DMS153 (cell line): ENCODE data around the gene CDC25B.
A peak's percentile ranks its signal among the peaks of the same experiment; 100 is the strongest.

Source experiments
- DNase-seq: peaks from one replicate; lab custom pipeline; 2025; lab: John Stamatoyannopoulos, UW

Gene CDC25B

DNA sequence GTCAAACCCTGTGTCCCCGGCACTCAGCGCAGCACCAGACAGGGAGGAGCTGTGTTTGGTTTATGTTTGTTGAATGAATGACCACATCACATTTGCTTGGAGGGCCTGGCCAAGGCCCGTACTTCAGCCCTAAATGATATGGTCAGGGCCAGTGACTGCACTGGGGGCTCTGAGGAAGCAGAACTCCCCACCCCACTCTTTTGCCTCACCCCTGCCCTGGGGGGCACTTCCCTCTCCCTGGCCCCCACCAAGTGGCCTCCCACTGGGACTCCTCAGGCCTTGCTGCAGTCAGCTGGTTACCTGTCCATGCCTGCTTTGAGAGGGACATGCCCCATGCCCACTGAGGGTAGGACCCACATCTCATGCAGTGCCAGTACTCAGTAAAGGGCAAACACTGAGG lies 31.5 kb upstream of the CDC25B start:
- no peak for DNase-seq

DNA sequence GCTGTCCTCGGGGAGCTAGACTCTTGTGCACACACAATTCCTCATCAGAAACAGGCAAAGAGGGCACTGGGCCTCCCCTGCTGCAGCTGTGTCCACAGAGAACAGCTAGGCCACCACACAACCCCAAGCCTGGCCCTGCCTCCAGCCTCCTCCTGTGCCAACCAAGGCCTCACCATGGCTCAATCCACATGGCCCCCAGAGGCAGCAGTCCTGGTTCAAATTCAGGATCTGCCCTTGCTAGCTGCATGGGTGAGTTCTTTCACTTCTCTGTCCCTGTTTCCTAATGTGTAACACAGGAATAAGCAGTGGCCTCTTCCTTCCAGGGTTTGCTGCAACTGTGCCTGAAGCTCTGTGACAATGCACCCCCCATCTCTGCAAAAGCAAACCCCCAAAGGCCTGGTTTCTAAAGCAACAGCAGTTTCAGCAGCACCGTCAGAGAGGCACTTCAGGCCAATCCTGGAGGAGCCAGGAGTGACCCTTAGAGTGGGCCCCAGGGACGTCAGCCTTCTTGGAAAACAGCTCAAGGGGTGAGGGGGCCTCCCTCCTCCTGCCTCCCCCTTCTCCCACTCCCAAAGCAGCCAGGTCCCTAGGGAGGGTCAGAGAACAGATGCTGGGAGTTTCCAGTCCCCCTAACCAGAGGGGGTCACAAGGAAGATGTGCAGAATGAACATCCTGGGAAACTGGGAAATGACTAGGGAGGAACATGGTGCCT lies 30.8 kb upstream of the CDC25B start:
- DNase-seq: no peak

DNA sequence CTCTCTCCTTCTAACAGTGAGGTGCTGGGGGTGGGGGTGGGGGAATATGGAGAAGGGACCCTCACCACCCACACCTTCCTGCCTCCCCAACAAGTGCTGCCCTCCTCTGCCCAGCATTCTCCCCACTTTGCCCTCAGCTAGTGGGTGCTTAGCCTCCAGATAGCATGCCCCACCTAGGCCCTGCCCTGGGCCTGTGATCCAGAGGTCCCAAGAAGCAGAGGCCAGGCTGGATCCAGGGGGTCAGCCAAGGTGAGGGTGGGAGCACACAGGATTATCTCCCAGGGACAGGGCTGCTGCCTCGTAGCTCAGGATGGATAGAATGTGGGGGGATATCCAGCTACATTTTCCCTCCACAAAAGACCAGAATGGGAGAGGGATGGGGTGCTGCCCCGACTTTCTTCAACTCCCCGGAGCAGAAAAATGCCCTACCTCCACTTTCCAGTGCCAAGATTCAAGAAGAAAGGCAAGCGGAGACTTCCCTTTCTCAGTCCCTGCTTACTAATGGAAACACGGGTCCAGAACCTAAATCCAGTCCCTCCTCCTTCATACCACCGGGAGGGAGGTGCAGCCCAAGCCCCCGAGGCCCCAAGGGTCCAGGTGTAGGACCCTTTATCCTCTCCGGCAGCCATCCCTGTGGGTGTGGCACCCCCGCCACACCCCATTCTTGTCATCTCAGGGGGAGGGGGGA lies 29.5 kb upstream of the CDC25B start:
- DNase-seq: no peak

DNA sequence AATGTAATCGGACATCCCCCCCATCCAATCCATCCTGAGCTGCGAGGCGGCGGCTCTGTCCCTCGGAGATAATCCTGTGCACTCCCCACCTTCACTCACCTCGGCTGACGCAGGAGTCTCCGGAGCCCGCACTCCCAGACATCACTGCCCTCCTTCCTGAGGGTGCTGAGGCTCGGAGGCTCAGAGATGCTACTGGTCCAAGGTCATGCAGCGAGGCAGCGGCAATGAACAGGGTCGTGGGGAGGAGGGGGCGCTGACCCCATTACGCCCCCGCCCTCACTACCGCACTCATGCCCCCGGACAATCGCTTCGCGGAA lies 29.0 kb upstream of the CDC25B start:
- no peak for DNase-seq

DNA sequence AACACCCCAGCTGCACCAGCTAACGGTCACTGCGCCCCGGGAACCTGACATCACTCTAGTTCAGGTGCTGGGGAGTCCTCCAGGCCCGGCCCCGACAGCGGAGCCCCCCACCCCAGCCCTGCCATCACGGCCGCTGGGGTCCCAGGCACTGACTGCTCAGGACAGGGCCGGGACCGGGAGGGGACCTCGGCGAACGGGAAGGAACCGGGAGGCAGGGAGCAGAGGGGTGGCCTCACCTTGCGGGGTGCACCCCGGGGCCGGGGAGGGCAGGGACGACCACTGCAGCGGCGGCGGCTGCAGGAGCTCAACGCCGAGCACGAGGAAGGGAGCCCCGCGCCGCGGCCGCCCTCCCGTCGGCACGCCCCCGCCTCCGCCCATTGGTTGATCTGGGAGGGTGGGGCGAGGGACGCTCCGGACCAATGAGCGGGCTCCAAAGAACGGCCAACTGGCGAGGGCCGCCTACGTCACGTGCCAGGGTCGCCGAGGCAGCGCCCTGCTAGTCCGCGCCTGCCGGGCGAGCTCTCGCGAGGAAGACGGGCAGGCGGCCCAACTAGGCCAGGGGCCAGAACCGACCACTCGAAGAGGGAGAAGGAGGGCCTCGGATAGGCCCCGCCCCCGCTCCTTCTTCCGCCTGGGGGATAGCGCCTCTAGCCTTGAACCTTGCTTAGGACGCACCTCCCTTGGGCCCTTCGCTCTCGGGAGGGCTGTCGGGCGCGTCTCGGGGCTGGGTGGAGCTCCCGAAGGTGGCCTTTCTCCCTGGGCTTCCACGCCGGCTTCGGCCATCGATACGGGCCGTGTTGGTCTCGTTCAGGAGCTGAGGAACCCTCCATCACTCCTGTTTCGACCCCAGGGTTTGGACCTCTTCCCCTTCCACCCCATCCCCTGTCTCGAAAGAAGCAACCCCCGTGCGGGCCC lies 28.4 kb upstream of the CDC25B start, which contains the start of gene ADISSP:
ADISSP (minus strand) TSS at position 327 of the 915 bp plus-strand sequence. CDS start 7,653 bp downstream, outside the sequence.
- DNase-seq: peak; percentile 98

DNA sequence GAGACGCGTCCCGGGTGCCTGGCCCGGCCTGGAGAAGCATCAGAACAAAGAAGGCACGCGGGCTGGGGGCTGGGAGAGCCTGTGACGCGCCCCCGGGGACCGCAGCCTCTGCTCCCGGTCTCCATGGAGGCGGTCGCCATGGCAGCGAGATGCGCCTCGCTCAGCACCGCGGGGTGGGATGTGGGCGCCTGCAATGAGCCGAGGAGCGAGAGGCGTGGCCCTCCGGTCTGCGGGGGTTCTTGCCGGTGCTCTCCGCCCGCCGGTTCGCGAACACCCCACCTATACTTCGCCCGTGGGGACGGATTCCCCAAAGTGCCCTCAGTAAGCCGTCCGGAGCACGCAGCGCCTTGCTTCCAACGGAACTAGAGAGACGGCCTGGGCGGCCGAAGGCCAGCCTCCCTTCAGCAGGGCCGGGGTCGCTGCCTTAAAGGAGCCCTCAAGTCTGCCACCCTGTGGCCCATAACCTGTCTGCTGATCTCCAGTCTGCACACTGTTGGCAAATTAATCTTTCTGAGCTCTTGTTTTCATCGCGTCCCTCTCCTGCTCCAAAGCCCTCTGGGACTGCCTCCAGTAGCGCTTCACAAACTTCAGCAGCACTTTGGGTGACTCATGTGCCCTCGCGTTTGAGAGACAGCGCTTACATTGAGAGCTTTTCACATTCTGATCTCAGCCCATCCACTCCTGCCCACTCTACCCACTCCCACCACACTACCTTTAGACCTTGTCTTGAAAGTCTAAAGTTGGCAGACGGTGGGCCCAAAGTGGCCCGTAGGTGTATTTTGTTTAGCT lies 27.6 kb upstream of the CDC25B start:
- peak; percentile 35 for DNase-seq

DNA sequence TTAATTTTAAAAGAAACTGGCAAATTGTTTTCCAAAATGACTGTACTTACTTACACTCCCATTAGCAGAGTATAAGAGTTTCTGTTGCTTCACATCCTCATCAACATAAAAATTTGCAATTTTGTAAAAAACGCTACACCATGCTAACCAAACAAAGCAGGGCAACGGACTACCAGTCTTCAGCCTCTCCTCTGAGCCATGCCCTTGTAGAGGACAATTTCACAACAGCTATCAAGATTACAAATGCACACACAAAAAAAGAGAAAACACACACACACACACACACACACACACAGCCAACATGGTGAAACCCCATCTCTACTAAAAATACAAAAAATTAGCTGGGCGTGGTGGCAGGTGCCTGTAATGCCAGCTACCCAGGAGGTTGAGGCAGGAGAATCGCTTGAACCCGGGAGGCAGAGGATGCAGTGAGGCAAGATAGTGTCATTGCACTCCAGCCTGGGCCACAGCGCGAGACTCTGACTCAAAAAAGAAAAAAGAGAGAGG lies 24.5 kb upstream of the CDC25B start:
- DNase-seq: no peak

DNA sequence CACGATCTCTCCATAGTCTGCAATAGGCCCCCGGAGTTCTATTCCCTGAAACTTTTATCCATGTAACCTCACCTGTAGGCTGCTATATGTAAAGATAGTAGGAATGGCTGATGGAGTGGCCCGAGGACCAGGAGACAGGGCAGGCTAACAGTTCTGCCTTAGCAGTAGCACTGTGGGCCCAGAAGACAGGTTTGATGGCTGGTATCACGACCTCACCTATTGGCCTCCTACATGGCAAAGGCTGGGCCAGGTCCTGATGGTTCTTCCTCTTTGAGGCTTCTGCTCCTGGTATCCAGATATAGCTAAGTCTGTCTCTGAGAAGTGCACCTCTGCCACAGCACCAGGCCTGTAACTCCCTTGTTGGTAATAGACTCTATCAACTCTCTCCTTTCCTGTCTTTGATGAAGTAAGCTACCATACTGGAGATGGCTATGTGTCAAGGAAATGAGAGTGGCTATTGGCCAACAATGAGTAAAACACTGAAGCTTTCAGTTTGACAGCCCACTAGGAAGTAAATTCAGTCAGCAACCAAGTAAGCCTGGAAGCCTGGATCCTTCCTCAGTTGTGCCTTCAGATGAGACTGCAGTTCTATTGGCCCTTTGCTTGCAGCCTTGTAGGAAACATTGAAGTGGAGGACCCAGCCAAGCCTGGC lies 20.5 kb upstream of the CDC25B start:
- no peak for DNase-seq

DNA sequence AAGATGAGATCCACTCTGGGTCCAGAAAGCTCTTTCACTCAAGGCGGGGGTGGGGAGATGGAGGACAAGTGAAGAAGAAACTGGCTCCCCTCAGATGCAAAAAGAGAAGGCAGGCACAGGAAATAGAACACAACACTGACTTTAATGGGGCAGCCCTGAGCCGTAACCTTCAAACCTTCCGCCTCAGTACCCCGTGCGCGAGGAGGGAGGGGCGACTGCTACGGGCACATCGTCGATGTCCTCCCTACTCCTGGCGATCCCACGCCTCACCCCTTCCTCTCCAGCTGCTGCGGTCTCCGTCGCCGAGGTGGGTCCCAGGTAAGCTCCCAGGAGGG lies 18.8 kb upstream of the CDC25B start:
- no peak for DNase-seq

DNA sequence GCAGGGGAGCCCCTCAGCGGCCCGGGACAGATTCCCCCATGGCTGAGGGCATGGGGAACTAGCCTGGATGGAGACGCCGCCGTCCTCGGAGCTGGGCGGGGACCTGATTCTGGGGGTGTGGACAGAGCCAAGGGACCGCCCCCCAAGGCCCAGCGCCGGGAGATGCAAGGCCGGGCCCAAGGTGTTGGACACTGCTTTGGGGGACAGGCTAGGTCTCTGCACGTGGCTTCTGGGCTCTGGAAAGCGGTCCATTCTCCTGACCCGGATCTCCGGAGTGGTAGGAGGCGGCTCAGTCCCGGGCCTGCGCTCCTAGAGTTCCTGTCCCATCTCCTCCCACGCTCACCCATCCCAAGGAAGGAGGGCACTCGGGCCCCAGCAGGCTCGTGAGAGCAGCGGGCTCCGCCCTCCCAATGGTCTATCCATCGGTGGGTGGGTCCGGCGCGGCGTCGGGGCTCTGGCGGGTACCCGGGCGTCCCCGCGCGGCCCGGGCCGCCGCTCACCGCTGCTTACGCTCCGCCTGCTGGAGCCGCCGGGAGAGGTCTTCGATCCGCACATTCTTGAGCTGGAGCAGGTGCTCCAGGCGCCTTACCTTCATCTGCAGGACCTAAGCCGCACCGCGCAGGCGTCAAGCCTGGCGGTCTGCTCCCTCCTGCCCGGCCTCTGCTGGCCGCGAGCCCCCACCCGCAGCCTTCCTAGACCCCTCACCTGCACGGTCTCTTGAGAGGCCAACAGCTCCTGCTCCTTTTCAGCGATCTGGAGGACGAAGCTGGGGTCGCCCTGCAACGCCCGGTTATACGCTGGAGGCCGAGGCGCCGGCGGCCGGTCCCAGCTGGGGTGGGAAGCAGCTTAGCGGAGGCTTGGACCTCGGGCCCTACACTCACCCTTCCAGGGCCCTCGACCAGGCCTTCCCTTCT lies 18.1 kb upstream of the CDC25B start:
- no peak for DNase-seq

DNA sequence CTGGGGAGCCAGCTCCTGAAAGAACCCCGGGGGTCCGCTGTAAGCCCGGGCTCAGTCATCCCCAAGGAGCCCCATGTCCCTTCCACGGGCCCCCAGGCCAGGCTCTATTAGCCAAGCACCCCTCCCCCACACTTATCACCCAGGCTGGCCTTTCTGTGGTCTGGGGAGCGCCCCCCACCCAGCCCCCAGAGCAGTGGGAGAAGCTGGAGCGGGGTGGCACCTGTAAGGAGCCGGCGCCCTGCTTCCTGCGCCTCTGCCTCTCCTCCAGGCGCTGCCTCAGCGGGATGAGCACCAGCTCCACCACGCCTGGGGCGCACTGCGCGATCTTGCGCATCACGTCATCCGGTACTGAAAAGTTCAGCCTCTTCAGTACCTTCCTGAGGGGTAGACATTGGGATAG lies 17.1 kb upstream of the CDC25B start:
- no peak for DNase-seq

DNA sequence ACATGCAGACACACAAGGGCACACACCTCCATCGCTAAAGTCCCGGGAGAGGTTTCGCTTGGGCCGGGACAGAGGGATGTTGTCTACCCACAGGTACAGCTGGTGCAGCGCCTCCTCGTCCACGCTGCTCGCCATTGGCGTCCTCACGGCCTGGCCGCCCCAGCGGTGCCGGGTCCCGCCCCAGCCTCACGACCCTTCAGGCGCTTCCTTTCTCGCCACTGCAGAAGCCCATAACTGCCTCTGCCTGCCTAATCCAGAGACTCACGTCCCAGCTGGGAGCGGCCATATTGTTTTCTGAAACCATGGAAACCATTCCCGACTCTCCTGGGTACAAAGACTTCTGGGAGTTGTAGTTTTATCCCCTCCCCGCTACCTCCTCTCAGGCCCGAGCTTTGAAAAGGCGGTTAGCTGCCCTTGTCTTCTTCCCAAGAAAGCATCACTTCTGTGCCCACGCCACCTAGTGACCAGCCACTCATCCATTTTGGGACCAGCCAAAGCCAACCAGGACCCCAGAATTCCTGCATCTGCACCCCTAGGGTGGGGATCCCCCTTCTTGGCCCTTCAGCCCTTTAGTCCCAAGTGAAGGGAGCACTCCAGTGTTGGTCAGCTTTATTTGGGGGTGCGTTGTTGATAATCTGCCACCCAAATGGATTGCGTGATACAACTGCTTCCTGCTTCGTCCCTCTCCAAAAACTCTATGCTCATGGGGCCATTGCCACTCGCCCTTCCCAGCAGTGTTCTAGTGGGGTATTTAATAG lies 14.8 kb upstream of the CDC25B start, which contains the start of gene SPEF1:
SPEF1 (minus strand) TSS at position 296 of the 758 bp plus-strand sequence; CDS start at position 135, 161 bp downstream.
- DNase-seq: peak; percentile 95

DNA sequence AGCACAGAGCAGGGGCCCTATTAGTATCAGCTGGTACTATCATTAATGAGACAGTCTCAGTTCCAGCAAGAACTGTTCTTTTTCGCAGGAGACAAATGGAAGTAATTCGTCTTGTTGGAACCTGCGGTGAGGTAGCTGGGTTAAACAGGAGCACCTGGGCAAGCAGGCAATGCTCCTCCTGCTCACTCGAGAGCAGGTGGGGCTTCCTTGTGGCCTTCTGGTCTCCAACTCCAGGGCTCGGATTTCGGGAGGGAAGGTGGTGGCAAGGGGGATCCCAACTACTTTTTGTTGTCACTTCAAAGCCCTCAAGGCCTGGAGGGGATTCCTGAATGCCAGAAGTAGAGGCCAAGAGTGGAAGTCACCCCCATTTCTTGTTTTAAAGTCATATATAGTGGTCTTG lies 13.5 kb upstream of the CDC25B start:
- DNase-seq: no peak

DNA sequence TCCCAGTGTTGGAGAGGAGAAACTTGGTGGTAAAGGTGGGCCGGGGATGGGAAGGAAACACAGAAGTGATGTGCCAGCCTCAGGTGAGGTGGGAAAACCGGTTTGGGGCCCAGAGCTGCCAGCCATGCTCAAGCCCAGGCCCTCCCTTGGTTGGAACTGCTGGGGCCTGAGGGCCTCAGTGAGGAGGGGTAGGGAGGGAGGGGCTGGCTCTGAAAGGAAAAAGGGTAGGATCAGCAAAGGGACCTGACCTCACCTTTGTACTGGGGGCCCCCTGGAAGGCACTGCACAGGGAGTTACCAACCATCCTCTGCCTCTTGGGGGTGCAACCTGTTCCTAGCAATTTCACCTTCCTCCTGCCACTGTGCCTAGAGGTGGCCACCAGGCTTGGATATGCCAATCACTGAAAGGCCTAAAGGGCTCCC lies 13.0 kb upstream of the CDC25B start:
- DNase-seq: no peak

DNA sequence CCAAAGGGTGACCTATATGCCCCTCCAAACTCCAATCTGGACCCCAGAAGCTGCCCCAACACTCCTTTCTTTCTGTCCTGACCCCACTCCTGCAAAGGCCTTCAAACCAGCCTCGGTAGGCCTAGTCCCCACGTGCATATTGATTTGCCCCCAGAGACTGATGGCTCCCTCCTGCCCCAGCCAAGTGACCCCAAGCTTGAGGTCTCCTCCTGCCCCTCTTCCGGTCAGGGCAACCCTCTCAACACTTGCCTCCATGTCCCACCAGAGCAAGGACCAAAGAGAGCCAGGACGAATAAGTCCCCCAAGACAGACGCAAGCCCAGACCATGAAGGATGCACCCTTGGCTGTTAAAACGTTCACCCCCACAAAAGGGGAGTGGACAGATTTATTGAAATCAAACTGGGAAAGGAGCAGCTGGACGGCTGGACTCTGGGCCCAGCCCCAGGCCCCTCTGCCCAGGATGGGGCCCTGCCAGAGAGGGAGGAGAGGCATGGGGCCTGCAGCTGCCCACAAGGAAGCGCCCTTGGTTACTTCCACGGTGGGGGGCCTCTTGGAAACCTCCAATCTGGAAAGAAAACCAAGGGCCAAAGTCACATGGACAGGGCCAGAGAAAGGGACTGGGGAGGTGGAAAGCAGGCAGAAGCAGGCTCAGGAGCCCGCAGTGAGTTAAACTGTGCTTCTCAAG lies 12.5 kb upstream of the CDC25B start:
- no peak for DNase-seq

DNA sequence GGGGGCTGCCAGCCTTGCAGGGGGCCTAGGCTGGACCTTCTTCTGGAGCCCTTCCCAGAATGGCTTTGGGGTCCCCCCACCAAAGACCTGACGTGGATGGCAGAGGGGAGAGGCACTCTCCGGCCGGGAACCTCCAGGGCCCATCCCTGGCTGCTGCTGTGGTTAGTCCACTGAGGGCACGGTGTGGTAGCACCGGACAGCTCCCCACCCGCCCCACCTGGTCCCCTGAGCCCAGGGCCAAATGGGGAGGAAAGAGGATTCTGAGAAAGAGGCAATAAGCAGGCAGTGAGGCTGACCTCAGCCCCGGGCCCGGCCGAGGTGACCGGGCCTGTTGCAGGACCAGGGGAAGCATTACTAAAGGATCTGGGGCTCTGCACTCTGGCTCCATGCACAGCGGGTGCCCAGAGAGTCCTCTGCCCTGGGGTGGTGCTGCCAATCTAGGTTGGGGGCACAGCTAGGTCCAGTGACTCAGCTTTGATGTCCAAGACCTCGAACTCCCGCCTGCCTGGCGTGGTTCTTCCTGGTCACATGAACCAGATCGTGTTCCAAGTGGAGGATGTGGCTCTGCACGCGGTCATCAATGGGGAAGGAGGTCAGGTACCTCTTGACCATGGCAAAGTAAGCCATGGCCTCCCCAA lies 11.8 kb upstream of the CDC25B start:
- DNase-seq: no peak

DNA sequence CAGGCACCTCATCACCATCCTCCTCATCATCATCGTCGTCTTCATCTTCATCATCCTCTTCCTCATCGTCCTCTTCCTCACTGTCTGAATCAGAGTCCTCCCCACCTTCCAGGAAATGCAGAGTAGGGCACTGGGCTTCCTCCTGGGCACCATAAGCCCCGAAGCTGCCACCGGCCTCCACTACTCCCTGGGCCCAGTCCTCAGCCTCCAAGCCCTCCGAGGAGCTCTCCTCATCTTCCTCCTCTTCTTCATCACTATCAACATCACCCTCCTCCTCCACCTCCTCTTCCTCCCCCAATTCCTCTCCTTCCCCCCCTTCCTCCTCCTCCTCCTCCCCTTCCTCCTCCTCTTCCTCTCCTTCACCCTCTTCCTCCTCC lies 11.3 kb upstream of the CDC25B start:
- no peak for DNase-seq
